IMR-90 (cell line): ENCODE measurements around the gene CAMTA1. TPM values are rescaled to one million over a fixed set of nuclear protein-coding genes. Genes with fewer than 3 reads are reported as not detected.

Experiments used
- ATAC-seq: fragments of 200-7000 bp; cut with Tn5 transposase; 2 replicates; pipeline ENCODE4 v1.9.1; 2020; ENCODE audit warnings: low read depth, mild to moderate bottlenecking, moderate library complexity
- BruUV-seq: library from RNA; stranded (reverse); fragments of 400-500 nt; replicated peaks from 2 replicates; lab custom pipeline; 2021; lab: Mats Ljungman, UMichigan
- CTCF ChIA-PET: fragments of 300-600 bp; formaldehyde crosslinking; extraction: SDS; loops from one replicate; lab custom pipeline; 2021; ENCODE audit warnings: antibody characterized with exemption; lab: Yijun Ruan, JAX
- POLR2A ChIA-PET: fragments of 300-600 bp; sonication (Branson Sonifier 250); formaldehyde crosslinking; loops from one replicate; lab custom pipeline; 2022; ENCODE audit warnings: antibody characterized with exemption; ENCODE audit not compliant: unreplicated experiment; lab: Charles Lee
- DNase-seq: peaks from one replicate; pipeline ENCODE4 v3.0.0; 2013
- H2AFZ ChIP-seq: replicated peaks from 2 replicates; pipeline ENCODE3; 2013; ENCODE audit warnings: low read length, mild to moderate bottlenecking; ENCODE audit not compliant: poor library complexity
- H2AK5ac ChIP-seq: 2 replicates; pipeline ENCODE4 v1.6.1; 2013; ENCODE audit warnings: low read depth, low read length, inconsistent platforms
- H2AK9ac ChIP-seq: replicated peaks from 2 replicates; pipeline ENCODE3; 2013; ENCODE audit warnings: mild to moderate bottlenecking, low read depth, low read length, moderate library complexity; ENCODE audit not compliant: poor library complexity
- H2BK120ac ChIP-seq: 2 replicates; pipeline ENCODE4 v1.6.1; 2013; ENCODE audit warnings: low read depth, low read length, inconsistent platforms
- H2BK15ac ChIP-seq: 3 replicates; pipeline ENCODE4 v1.6.1; 2013; ENCODE audit warnings: low read depth, low read length, inconsistent platforms
- H2BK20ac ChIP-seq: 2 replicates; pipeline ENCODE4 v1.6.1; 2013; ENCODE audit warnings: low read depth, mild to moderate bottlenecking, inconsistent platforms, low read length, moderate library complexity
- H2BK5ac ChIP-seq: 2 replicates; pipeline ENCODE4 v1.6.1; 2013; ENCODE audit warnings: mild to moderate bottlenecking, low read depth, low read length, inconsistent platforms; ENCODE audit not compliant: poor library complexity, severe bottlenecking
- H3K14ac ChIP-seq: replicated peaks from 2 replicates; pipeline ENCODE4 v1.6.1; 2013; ENCODE audit warnings: low read depth, low read length, inconsistent platforms
- H3K18ac ChIP-seq: 2 replicates; pipeline ENCODE4 v1.6.1; 2013; ENCODE audit warnings: low read depth, low read length, control low read depth
- H3K23ac ChIP-seq: 2 replicates; pipeline ENCODE4 v1.6.1; 2013; ENCODE audit warnings: low read depth, low read length, inconsistent platforms
- H3K27ac ChIP-seq: 2 replicates; pipeline ENCODE4 v1.5.1; 2013; ENCODE audit warnings: mild to moderate bottlenecking, control low read depth, low read length; ENCODE audit not compliant: insufficient read depth
- H3K27me3 ChIP-seq: 2 replicates; pipeline ENCODE4 v1.6.1; 2013; ENCODE audit warnings: low read length; ENCODE audit not compliant: control insufficient read depth, insufficient read depth
- H3K36me3 ChIP-seq: 2 replicates; pipeline ENCODE4 v1.6.1; 2013; ENCODE audit warnings: low read length, mixed read lengths; ENCODE audit not compliant: control insufficient read depth, insufficient read depth
- H3K4ac ChIP-seq: 2 replicates; pipeline ENCODE4 v1.6.1; 2013; ENCODE audit warnings: low read depth, low read length, inconsistent platforms
- H3K4me1 ChIP-seq: 2 replicates; pipeline ENCODE4 v1.6.1; 2013; ENCODE audit warnings: low read length, mixed read lengths; ENCODE audit not compliant: control insufficient read depth, insufficient read depth
- H3K4me2 ChIP-seq: 2 replicates; pipeline ENCODE4 v1.6.1; 2013; ENCODE audit warnings: low read depth, mild to moderate bottlenecking, control low read depth, low read length, moderate library complexity
- H3K4me3 ChIP-seq: 2 replicates; pipeline ENCODE4 v1.5.1; 2013; ENCODE audit warnings: low read depth, mild to moderate bottlenecking, control low read depth, low read length, moderate library complexity; ENCODE audit not compliant: insufficient read depth
- H3K56ac ChIP-seq: 2 replicates; pipeline ENCODE4 v1.6.1; 2013; ENCODE audit warnings: low read length, inconsistent platforms; ENCODE audit not compliant: insufficient read depth; ENCODE audit errors: extremely low read depth
- H3K79me1 ChIP-seq, 2 experiments: 2 replicates each; pipeline ENCODE4 v1.6.1; 2013; ENCODE audit warnings: low read length in 2 of 2, inconsistent platforms in 1 of 2, low read depth in 1 of 2
- H3K9ac ChIP-seq: 2 replicates; pipeline ENCODE4 v1.6.1; 2013; ENCODE audit warnings: low read depth, low read length, control low read depth
- H3K9me1 ChIP-seq: 2 replicates; pipeline ENCODE4 v1.6.1; 2013; ENCODE audit warnings: low read length, inconsistent platforms; ENCODE audit not compliant: insufficient read depth
- H3K9me3 ChIP-seq: 2 replicates; pipeline ENCODE4 v1.6.1; 2013; ENCODE audit warnings: low read length; ENCODE audit not compliant: control insufficient read depth, insufficient read depth
- H4K20me1 ChIP-seq: 2 replicates; pipeline ENCODE4 v1.6.1; 2013; ENCODE audit warnings: low read length, inconsistent platforms; ENCODE audit not compliant: insufficient read depth
- H4K5ac ChIP-seq: 2 replicates; pipeline ENCODE4 v1.6.1; 2013; ENCODE audit warnings: mild to moderate bottlenecking, low read depth, low read length, control low read depth
- H4K8ac ChIP-seq, 2 experiments: 2 replicates each; pipeline ENCODE4 v1.6.1; 2013; ENCODE audit warnings: low read depth in 2 of 2, low read length in 2 of 2, control low read depth in 1 of 2, inconsistent platforms in 1 of 2
- H4K91ac ChIP-seq: 2 replicates; pipeline ENCODE4 v1.6.1; 2013; ENCODE audit warnings: low read depth, low read length, inconsistent platforms; ENCODE audit not compliant: insufficient read depth
- BHLHE40 ChIP-seq: fragments of 150-350 bp; IDR thresholded peaks from 2 replicates; pipeline ENCODE4 v1.6.1; 2016; ENCODE audit warnings: mild to moderate bottlenecking, low read depth, low read length
- CEBPB ChIP-seq: IDR thresholded peaks from 2 replicates; pipeline ENCODE4 v1.6.1; 2012; ENCODE audit warnings: low read depth, low read length, improper control_type of control experiment
- CHD1 ChIP-seq: IDR thresholded peaks from 2 replicates; pipeline ENCODE4 v1.6.1; 2012; ENCODE audit warnings: low read depth, low read length, improper control_type of control experiment
- CTCF ChIP-seq: conservative IDR thresholded peaks from 2 replicates; pipeline ENCODE4 v1.5.1; 2012; ENCODE audit warnings: mild to moderate bottlenecking, low read depth, low read length, improper control_type of control experiment
- ELK1 ChIP-seq: fragments of 150-350 bp; IDR thresholded peaks from 2 replicates; pipeline ENCODE4 v1.6.1; 2016; ENCODE audit warnings: low read depth, mild to moderate bottlenecking, low read length, moderate library complexity, borderline replicate concordance
- FOS ChIP-seq: fragments of 150-350 bp; IDR thresholded peaks from 2 replicates; pipeline ENCODE4 v1.6.1; 2016; ENCODE audit warnings: low read depth, low read length
- MAFK ChIP-seq: IDR thresholded peaks from 2 replicates; pipeline ENCODE4 v1.6.1; 2012; ENCODE audit warnings: low read depth, low read length, improper control_type of control experiment
- MAZ ChIP-seq: IDR thresholded peaks from 2 replicates; pipeline ENCODE4 v1.6.1; 2012; ENCODE audit warnings: low read depth, mild to moderate bottlenecking, low read length, improper control_type of control experiment, moderate library complexity, borderline replicate concordance
- MXI1 ChIP-seq: IDR thresholded peaks from 2 replicates; pipeline ENCODE4 v1.6.1; 2012; ENCODE audit warnings: low read depth, mild to moderate bottlenecking, low read length, moderate library complexity, borderline replicate concordance
- NFE2L2 ChIP-seq: fragments of 150-350 bp; IDR thresholded peaks from 2 replicates; pipeline ENCODE4 v1.6.1; 2016; ENCODE audit warnings: low read depth, mild to moderate bottlenecking, low read length
- POLR2A ChIP-seq: IDR thresholded peaks from 2 replicates; pipeline ENCODE4 v1.6.1; 2012; ENCODE audit warnings: mild to moderate bottlenecking, low read depth, low read length
- RAD21 ChIP-seq: IDR thresholded peaks from 2 replicates; pipeline ENCODE4 v1.6.1; 2012; ENCODE audit warnings: low read length, improper control_type of control experiment
- RCOR1 ChIP-seq: IDR thresholded peaks from 2 replicates; pipeline ENCODE4 v1.6.1; 2012; ENCODE audit warnings: mild to moderate bottlenecking, low read length, improper control_type of control experiment; ENCODE audit not compliant: insufficient replicate concordance
- RFX5 ChIP-seq: IDR thresholded peaks from 2 replicates; pipeline ENCODE4 v1.8.0; 2012; ENCODE audit warnings: low read depth, mild to moderate bottlenecking, low read length, moderate library complexity
- SMC3 ChIP-seq: fragments of 150-350 bp; IDR thresholded peaks from 2 replicates; pipeline ENCODE4 v1.6.1; 2016; ENCODE audit warnings: low read depth, mild to moderate bottlenecking, antibody characterized with exemption, low read length, moderate library complexity
- USF2 ChIP-seq: fragments of 150-350 bp; IDR thresholded peaks from 2 replicates; pipeline ENCODE4 v1.6.1; 2017; ENCODE audit warnings: mild to moderate bottlenecking, antibody characterized with exemption, low read length, low read depth
- WGBS, 2 experiments: methylation state at CpG; one replicate each; pipeline versions ENCODE4 v1.1.5 to v1.1.7; 2013; ENCODE audit warnings: missing lambda C conversion rate in 2 of 2; ENCODE audit not compliant: insufficient read length in 1 of 2; ENCODE audit errors: extremely low coverage in 2 of 2; 5-methylcytosine and 5-hydroxymethylcytosine counted together
- dilution Hi-C: fragments of 300-500 bp; cut with HindIII; formaldehyde crosslinking; loops from one replicate; pipeline ENCODE4 v1.14.3; 2018; ENCODE audit warnings: low sequenced_read_pairs; ENCODE audit not compliant: unreplicated experiment
- in situ Hi-C: fragments of 300-500 bp; cut with MboI; formaldehyde crosslinking; loops from 3 replicates; pipeline ENCODE4 v1.14.3; 2019; ENCODE audit warnings: low sequenced_read_pairs, inconsistent platforms, mixed read lengths
- intact Hi-C: fragments of 100-400 bp; cut with micrococcal nuclease; formaldehyde crosslinking; loops from 2 replicates; pipeline ENCODE4 v1.10.0; 2022
- polyA plus RNA-seq, 3 experiments: library from polyadenylated mRNA; depleted of rRNA; stranded (reverse); fragments of >200 nt; gene quantifications; 2 replicates each; pipeline ENCODE4 v1.2.3, GENCODE V29; 2012; ENCODE audit warnings: low replicate concordance in 1 of 3
- total RNA-seq: library from RNA; depleted of rRNA; stranded (reverse); fragments of >200 nt; gene quantifications from 2 replicates; pipeline ENCODE4 v1.2.3, GENCODE V29; 2012

Gene CAMTA1
- total and polyA plus RNA-seq, 2 of the 4 experiments (the other 2 are of a cell fraction) = 35.5 to 74.3 TPM

- peaks cover 2% of the 10 kb centered on the region; the same call in 1 of the 2 replicates for H3K4me1 ChIP-seq
- TF ChIP-seq POLR2A = no peak
- no peak for TF ChIP-seq MAFK
- TF ChIP-seq SMC3 = no peak
- TF ChIP-seq CHD1 = no peak
- TF ChIP-seq BHLHE40 = no peak
- TF ChIP-seq MAZ = no peak
- no peak for TF ChIP-seq RCOR1
- TF ChIP-seq MXI1 = no peak
- TF ChIP-seq NFE2L2 = no peak
- no peak for TF ChIP-seq ELK1
- no peak for TF ChIP-seq RAD21
- TF ChIP-seq USF2 = no peak
- TF ChIP-seq FOS = no peak
- no peak for TF ChIP-seq CTCF
- no peak for TF ChIP-seq RFX5
- TF ChIP-seq CEBPB = no peak
- no peak overlapping the region for H4K8ac ChIP-seq
- POLR2A ChIA-PET = no interaction called here
- H3K23ac ChIP-seq = no peak overlapping the region
- H2BK120ac ChIP-seq = no peak overlapping the region
- no peak overlapping the region for H4K5ac ChIP-seq
- no peak overlapping the region; the same call in 1 of the 2 replicates for H3K56ac ChIP-seq
- H3K79me1 ChIP-seq = no peaks in the 10 kb centered on the region
- no peak overlapping the region for H2BK20ac ChIP-seq
- no peak overlapping the region for H4K91ac ChIP-seq
- no peaks in the 10 kb centered on the region for H4K20me1 ChIP-seq
- dilution Hi-C loops = no loop called here
- no peak overlapping the region for H3K4ac ChIP-seq
- ATAC-seq (no peak), DNase-seq (no peak)
- in situ Hi-C loops = no loop called here
- H3K36me3 ChIP-seq = no peaks in the 10 kb centered on the region
- H3K27me3 ChIP-seq = peaks cover 20% of the 10 kb centered on the region
- intact Hi-C loops = no loop called here
- H2AFZ ChIP-seq = no peak overlapping the region
- no peak overlapping the region for H2BK5ac ChIP-seq
- H3K18ac ChIP-seq = no peak overlapping the region
- H3K4me2 ChIP-seq = no peak overlapping the region
- H2AK9ac ChIP-seq = no peak overlapping the region
- WGBS, 2 experiments = no CpG with 5 or more reads among the region's 8 CpGs
- H3K9ac ChIP-seq = no peak overlapping the region
- no peak overlapping the region for H2BK15ac ChIP-seq
- no peak overlapping the region for H3K14ac ChIP-seq
- H2AK5ac ChIP-seq = no peak overlapping the region
- CTCF ChIA-PET = no interaction called here
- H3K9me3 ChIP-seq = no peaks in the 10 kb centered on the region
- H3K4me3 ChIP-seq = no peak overlapping the region
- no TSS peak for BruUV-seq
- H3K9me1 ChIP-seq = no peaks in the 10 kb centered on the region
- no peak overlapping the region for H3K27ac ChIP-seq
These were observed 182.3 kb downstream of the CAMTA1 start for GRCh38 chr1:6967431-6968111.
